ENCODE data around the gene HEPACAM. TPM values are rescaled to one million over a fixed set of nuclear protein-coding genes. Genes with fewer than 3 reads are reported as not detected.

The HEPACAM gene
- total RNA-seq, 1 donor from 2014 or later, result not detected

GRCh38 chr11:124920870-124921609 is 14.8 kb downstream of the HEPACAM start:
- no peak for TF ChIP-seq CTCF (conservative IDR thresholded peaks at IDR 0.05)
- Mint-ChIP-seq H3K4me3 (peak overlapping the region; percentile 85), H3K9me3 (no peaks in the 10 kb centered on the region), H3K4me1 (peaks cover 4% of the 10 kb centered on the region), H3K27me3 (ENCODE audit: low read depth) (peaks cover 21% of the 10 kb centered on the region), H3K36me3 (ENCODE audit: low read depth) (no peaks in the 10 kb centered on the region), H3K27ac (ENCODE audit: unreplicated experiment) (peak overlapping the region; percentile 39)
- DNase-seq (ENCODE audit: low read depth, low spot score), result peak; percentile 85

GRCh38 chr11:124920356-124920755 is 15.5 kb downstream of the HEPACAM start:
- peaks cover 21% of the 10 kb centered on the region for H3K27me3 Mint-ChIP-seq (ENCODE audit: low read depth)
- H3K9me3 Mint-ChIP-seq, result no peaks in the 10 kb centered on the region
- TF ChIP-seq CTCF (conservative IDR thresholded peaks at IDR 0.05), result no peak
- DNase-seq (ENCODE audit: low read depth, low spot score), result no peak
- peak overlapping the region; percentile 39 for H3K27ac Mint-ChIP-seq (ENCODE audit: unreplicated experiment)
- no peaks in the 10 kb centered on the region for H3K36me3 Mint-ChIP-seq (ENCODE audit: low read depth)
- H3K4me1 Mint-ChIP-seq, result peaks cover 4% of the 10 kb centered on the region
- peak overlapping the region; percentile 85 for H3K4me3 Mint-ChIP-seq

GRCh38 chr11:124919898-124920297 is 15.9 kb downstream of the HEPACAM start:
- Mint-ChIP-seq H3K4me1 (peaks cover 4% of the 10 kb centered on the region), H3K36me3 (ENCODE audit: low read depth) (peaks cover 4% of the 10 kb centered on the region), H3K27me3 (ENCODE audit: low read depth) (peaks cover 21% of the 10 kb centered on the region), H3K4me3 (no peak overlapping the region), H3K9me3 (no peaks in the 10 kb centered on the region), H3K27ac (ENCODE audit: unreplicated experiment) (no peak overlapping the region)
- no peak for DNase-seq (ENCODE audit: low read depth, low spot score)
- TF ChIP-seq CTCF (conservative IDR thresholded peaks at IDR 0.05), result no peak

GRCh38 chr11:124918950-124919349 is 16.9 kb downstream of the HEPACAM start, which contains the start of gene HEPN1:
Gene HEPN1, plus strand, starts transcription at chr11:124919250.
- no peak for TF ChIP-seq CTCF (conservative IDR thresholded peaks at IDR 0.05)
- Mint-ChIP-seq H3K4me1 (peaks cover 4% of the 10 kb centered on the region), H3K27me3 (ENCODE audit: low read depth) (peaks cover 24% of the 10 kb centered on the region), H3K4me3 (no peak within 1 kb of the TSS), H3K36me3 (ENCODE audit: low read depth) (peaks cover 7% of the 10 kb centered on the region), H3K9me3 (peaks cover 3% of the 10 kb centered on the region), H3K27ac (ENCODE audit: unreplicated experiment) (no peak within 1 kb of the TSS)
- DNase-seq (ENCODE audit: low read depth, low spot score), result no peak

GRCh38 chr11:124917115-124917637 is 18.7 kb downstream of the HEPACAM start:
- H3K4me3 Mint-ChIP-seq, result no peak overlapping the region
- no peak for DNase-seq (ENCODE audit: low read depth, low spot score)
- peaks cover 3% of the 10 kb centered on the region for H3K9me3 Mint-ChIP-seq
- H3K36me3 Mint-ChIP-seq (ENCODE audit: low read depth), result peaks cover 7% of the 10 kb centered on the region
- H3K27ac Mint-ChIP-seq (ENCODE audit: unreplicated experiment), result no peak overlapping the region
- H3K27me3 Mint-ChIP-seq (ENCODE audit: low read depth), result peaks cover 17% of the 10 kb centered on the region
- H3K4me1 Mint-ChIP-seq, result peaks cover 4% of the 10 kb centered on the region
- no peak for TF ChIP-seq CTCF (conservative IDR thresholded peaks at IDR 0.05)
